ENCODE results near the gene THRAP3.

THRAP3 gene

DNA sequence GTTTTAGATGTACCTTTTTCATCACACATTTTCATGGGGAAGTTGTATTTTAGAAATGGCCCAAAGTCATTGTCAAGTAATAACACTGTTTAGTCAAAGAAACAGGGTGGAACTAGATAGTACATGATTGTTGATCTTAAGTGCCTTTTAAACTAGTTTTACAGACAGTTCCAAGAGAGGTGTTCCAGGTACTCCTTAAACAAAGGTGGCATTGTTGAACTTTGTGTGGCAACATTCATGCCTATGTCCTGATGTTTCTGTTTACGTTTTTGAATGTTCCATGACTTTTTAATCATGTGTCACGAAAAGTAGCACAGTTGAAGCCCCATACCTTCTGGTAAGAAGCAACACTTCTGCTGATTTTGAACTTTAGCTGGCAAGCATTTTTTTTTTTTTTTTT lies 72.8 kb downstream of the THRAP3 start:
- Histone ChIP-seq H3K4me1 (ENCODE audit: control insufficient read depth, insufficient read depth, low read length) (no peaks in the 10 kb centered on the region), H3K27ac (ENCODE audit: insufficient read depth, low read depth, low read length, poor library complexity, severe bottlenecking) (no peak overlapping the region), H3K9me3 (ENCODE audit: control insufficient read depth, low read length) (no peaks in the 10 kb centered on the region), H3K27me3 (ENCODE audit: control insufficient read depth, insufficient read depth, low read length, poor library complexity, severe bottlenecking) (no peaks in the 10 kb centered on the region), H3K36me3 (ENCODE audit: control insufficient read depth, insufficient read depth, low read length) (peaks cover 26% of the 10 kb centered on the region), H3K4me3 (ENCODE audit: insufficient read depth, low read depth, low read length) (no peak overlapping the region)
- 93 to 98% methylated on average over 2 of the region's 2 CpGs for WGBS, 2 experiments

DNA sequence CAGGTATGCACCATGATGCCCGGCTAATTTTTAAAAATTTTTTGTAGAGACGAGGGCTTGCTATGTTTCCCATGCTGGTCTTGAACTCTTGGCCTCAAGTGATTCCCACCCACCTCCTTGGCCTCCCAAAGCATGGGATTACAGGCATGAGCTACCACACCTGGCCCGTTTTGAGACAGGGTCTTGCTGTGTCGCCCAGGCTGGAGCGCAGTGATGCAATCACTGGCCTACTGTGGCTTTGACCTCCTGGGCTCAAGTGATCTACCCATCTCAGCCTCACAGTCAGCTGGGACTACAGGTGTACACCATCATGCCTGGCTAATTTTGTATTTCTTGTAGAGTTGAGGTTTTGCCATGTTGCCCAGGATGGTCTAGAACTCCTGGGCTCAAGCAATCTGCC lies 74.4 kb downstream of the THRAP3 start:
- Histone ChIP-seq H3K36me3 (ENCODE audit: control insufficient read depth, insufficient read depth, low read length) (peaks cover 34% of the 10 kb centered on the region), H3K27ac (ENCODE audit: insufficient read depth, low read depth, low read length, poor library complexity, severe bottlenecking) (no peak overlapping the region), H3K4me1 (ENCODE audit: control insufficient read depth, insufficient read depth, low read length) (no peaks in the 10 kb centered on the region), H3K9me3 (ENCODE audit: control insufficient read depth, low read length) (no peaks in the 10 kb centered on the region), H3K4me3 (ENCODE audit: insufficient read depth, low read depth, low read length) (no peak overlapping the region), H3K27me3 (ENCODE audit: control insufficient read depth, insufficient read depth, low read length, poor library complexity, severe bottlenecking) (no peaks in the 10 kb centered on the region)
- 93 to 96% methylated on average over 5 of the region's 5 CpGs for WGBS, 2 experiments

DNA sequence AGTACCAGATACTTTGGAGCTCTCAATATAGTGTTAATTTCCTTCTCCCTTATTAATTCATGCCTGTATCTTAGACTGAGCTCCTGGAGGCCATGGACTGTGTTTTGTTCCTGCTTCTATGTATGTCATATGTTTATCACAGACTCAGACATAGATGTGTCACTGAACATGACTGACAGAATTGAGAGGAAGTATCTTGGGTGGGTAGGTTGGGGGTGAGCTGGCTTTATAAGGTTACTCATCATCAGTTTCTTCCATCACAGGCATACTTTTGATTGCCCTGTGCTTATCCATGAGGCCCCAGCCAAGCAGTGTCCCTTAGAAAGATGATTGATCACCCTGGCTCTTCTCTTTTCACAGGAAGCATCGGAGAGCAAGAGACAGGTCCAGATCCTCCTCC lies 76.3 kb downstream of the THRAP3 start:
- Histone ChIP-seq H3K4me3 (ENCODE audit: insufficient read depth, low read depth, low read length) (no peak overlapping the region), H3K4me1 (ENCODE audit: control insufficient read depth, insufficient read depth, low read length) (no peaks in the 10 kb centered on the region), H3K36me3 (ENCODE audit: control insufficient read depth, insufficient read depth, low read length) (peaks cover 35% of the 10 kb centered on the region), H3K27me3 (ENCODE audit: control insufficient read depth, insufficient read depth, low read length, poor library complexity, severe bottlenecking) (no peaks in the 10 kb centered on the region), H3K9me3 (ENCODE audit: control insufficient read depth, low read length) (no peaks in the 10 kb centered on the region), H3K27ac (ENCODE audit: insufficient read depth, low read depth, low read length, poor library complexity, severe bottlenecking) (no peak overlapping the region)
- WGBS, 2 experiments = 82 to 92% methylated on average over 1 of the region's 1 CpG

DNA sequence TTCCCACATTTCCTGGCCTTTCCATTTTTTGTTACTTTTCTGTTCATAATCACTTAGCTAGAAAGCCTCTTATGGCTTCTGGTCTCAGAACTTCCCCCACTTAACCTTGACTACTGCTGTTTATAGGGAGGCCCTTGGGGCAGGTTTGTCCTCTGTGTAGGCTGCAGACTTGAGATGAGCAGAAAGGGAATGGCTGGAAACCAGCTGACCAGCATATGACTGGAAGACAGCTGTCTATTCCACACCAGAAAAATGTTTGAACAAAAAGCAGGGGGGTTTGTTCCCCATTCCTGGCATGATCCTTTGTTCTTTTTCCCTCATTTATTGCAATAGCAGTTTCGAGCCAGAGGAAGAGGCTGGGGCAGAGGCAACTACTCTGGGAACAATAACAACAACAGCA lies 77.0 kb downstream of the THRAP3 start:
- no peak overlapping the region for H3K27ac ChIP-seq (ENCODE audit: insufficient read depth, low read depth, low read length, poor library complexity, severe bottlenecking)
- no peak overlapping the region for H3K4me3 ChIP-seq (ENCODE audit: insufficient read depth, low read depth, low read length)
- WGBS, 2 experiments = 95 to 100% methylated on average over 1 of the region's 1 CpG
- no peaks in the 10 kb centered on the region for H3K27me3 ChIP-seq (ENCODE audit: control insufficient read depth, insufficient read depth, low read length, poor library complexity, severe bottlenecking)
- no peaks in the 10 kb centered on the region for H3K4me1 ChIP-seq (ENCODE audit: control insufficient read depth, insufficient read depth, low read length)
- peaks cover 35% of the 10 kb centered on the region for H3K36me3 ChIP-seq (ENCODE audit: control insufficient read depth, insufficient read depth, low read length)
- H3K9me3 ChIP-seq (ENCODE audit: control insufficient read depth, low read length) = no peaks in the 10 kb centered on the region

DNA sequence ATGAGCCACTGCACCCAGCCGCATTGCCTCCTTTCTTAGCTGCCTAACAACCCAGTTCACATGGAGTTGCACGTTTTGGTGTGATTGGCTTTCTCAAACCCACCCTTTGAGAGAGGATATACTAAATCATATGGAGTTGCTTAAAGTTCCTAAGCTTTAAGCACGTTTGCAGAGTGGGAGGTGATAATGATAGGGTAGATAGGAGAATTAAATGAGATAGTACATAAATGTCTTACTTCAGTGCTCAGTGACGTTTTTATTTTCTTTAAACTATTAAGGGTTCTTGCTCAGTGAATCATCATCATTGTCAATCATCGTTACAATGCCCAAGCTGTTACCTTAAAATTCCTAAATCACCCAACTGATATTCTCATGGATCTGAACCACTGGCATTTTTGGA lies 79.0 kb downstream of the THRAP3 start:
- Histone ChIP-seq H3K9me3 (ENCODE audit: control insufficient read depth, low read length) (no peaks in the 10 kb centered on the region), H3K36me3 (ENCODE audit: control insufficient read depth, insufficient read depth, low read length) (peaks cover 35% of the 10 kb centered on the region), H3K4me1 (ENCODE audit: control insufficient read depth, insufficient read depth, low read length) (no peaks in the 10 kb centered on the region), H3K27me3 (ENCODE audit: control insufficient read depth, insufficient read depth, low read length, poor library complexity, severe bottlenecking) (no peaks in the 10 kb centered on the region), H3K27ac (ENCODE audit: insufficient read depth, low read depth, low read length, poor library complexity, severe bottlenecking) (no peak overlapping the region), H3K4me3 (ENCODE audit: insufficient read depth, low read depth, low read length) (no peak overlapping the region)
- 90 to 95% methylated on average over 5 of the region's 5 CpGs for WGBS, 2 experiments

DNA sequence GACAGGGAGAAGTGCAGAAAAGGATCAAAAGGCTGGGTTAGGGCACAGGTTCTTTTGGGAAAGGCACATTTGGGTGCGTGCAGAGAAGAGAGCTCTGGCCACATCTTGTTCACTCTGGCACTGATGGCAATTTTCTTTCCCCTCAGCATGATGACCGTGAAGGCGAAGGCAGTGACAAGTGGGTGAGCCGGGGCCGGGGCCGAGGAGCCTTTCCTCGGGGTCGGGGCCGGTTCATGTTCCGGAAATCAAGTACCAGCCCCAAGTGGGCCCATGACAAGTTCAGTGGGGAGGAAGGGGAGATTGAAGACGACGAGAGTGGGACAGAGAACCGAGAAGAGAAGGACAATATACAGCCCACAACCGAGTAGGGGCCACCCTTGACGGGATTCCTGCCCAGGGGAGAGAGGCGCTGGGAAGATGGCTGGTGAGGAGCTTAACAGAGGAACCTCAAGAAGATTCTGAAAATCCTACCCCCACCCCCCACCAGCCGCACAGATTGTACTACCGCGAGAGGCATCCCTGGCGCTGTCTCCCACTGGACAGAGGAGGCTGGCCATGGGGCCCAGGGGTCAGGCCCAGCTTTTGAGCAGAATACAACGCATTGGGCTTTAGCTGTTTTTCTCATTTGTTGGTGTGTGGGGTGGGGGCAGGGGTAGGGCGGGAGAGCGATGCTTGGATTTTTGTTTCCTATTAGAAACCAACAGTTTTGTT lies 79.6 kb downstream of the THRAP3 start:
- Histone ChIP-seq H3K4me3 (ENCODE audit: insufficient read depth, low read depth, low read length) (no peak overlapping the region), H3K9me3 (ENCODE audit: control insufficient read depth, low read length) (no peaks in the 10 kb centered on the region), H3K36me3 (ENCODE audit: control insufficient read depth, insufficient read depth, low read length) (peaks cover 32% of the 10 kb centered on the region), H3K27ac (ENCODE audit: insufficient read depth, low read depth, low read length, poor library complexity, severe bottlenecking) (no peak overlapping the region), H3K4me1 (ENCODE audit: control insufficient read depth, insufficient read depth, low read length) (no peaks in the 10 kb centered on the region), H3K27me3 (ENCODE audit: control insufficient read depth, insufficient read depth, low read length, poor library complexity, severe bottlenecking) (no peaks in the 10 kb centered on the region)
- WGBS, 2 experiments = 95 to 96% methylated on average over 21 to 23 of the region's 23 CpGs

DNA sequence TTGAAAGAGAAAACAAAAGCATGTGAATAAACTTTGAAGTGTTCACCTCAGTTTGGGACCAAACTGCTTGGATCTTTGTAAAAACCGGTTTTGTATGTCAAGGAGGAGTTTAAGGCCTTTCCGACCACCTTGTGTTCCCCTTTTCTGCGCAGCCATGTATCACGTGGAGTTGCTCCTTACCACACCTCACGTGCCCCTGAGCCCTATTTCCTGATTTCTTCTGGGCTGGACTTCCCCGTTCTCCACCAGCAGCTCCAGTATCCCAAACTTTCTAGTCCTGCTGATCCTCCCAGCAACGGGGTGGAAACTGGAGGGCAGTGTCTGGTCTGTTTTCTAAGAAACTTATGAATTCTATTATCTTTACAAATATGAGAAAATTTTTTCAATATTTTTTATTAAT lies 80.3 kb downstream of the THRAP3 start:
- no peak overlapping the region for H3K4me3 ChIP-seq (ENCODE audit: insufficient read depth, low read depth, low read length)
- no peaks in the 10 kb centered on the region for H3K27me3 ChIP-seq (ENCODE audit: control insufficient read depth, insufficient read depth, low read length, poor library complexity, severe bottlenecking)
- H3K27ac ChIP-seq (ENCODE audit: insufficient read depth, low read depth, low read length, poor library complexity, severe bottlenecking) = no peak overlapping the region
- WGBS, 2 experiments = 93 to 95% methylated on average over 6 of the region's 7 CpGs
- no peaks in the 10 kb centered on the region for H3K4me1 ChIP-seq (ENCODE audit: control insufficient read depth, insufficient read depth, low read length)
- peaks cover 30% of the 10 kb centered on the region for H3K36me3 ChIP-seq (ENCODE audit: control insufficient read depth, insufficient read depth, low read length)
- no peaks in the 10 kb centered on the region for H3K9me3 ChIP-seq (ENCODE audit: control insufficient read depth, low read length)

DNA sequence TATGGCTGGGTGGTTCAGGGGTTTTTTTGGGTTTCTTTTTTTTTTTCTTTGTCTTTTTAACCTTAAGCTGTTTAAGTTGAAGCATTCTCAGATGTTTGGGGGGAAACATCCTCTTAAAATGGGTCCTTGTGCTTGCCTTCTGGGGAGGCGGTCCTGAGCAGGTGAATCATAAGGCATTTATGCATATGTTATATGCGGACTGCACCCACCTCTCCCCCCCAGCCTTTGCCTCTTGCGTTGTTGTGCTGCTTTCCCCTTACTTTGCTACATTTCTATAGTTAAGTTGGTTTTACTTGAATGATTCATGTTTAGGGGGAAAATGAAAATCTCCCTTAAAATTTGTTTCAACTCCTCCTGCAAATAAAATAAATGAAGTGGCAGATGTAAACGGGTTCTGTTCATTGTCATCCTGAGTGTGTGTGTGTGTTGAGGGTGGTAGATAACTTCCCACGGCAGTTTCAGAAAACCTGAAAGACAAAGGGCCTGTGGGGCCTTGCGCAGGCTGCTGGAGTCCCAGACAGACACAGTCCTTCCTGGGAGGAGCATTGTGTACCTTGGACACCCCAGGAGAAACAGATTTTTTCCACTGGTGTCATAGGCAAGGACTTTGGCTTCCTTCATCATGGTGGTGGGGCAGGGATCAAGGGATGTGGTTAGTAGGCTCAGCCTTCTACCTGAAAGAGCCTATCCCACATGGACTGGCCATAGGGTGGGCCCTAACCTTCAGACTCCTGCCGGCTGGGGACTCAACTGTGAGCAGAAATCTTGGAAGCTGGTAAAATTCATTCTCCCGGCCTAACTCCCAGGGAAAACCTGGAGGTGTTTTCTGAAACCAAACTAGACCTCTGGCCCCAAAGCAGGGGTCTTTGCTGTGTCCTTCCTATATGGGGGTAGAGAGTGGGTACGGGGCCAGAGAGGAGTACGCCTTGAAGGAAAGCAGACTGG lies 81.0 kb downstream of the THRAP3 start:
- WGBS, 2 experiments = 86 to 93% methylated on average over 8 to 9 of the region's 10 CpGs
- Histone ChIP-seq H3K9me3 (ENCODE audit: control insufficient read depth, low read length) (no peaks in the 10 kb centered on the region), H3K27ac (ENCODE audit: insufficient read depth, low read depth, low read length, poor library complexity, severe bottlenecking) (no peak overlapping the region), H3K27me3 (ENCODE audit: control insufficient read depth, insufficient read depth, low read length, poor library complexity, severe bottlenecking) (no peaks in the 10 kb centered on the region), H3K36me3 (ENCODE audit: control insufficient read depth, insufficient read depth, low read length) (peaks cover 26% of the 10 kb centered on the region), H3K4me3 (ENCODE audit: insufficient read depth, low read depth, low read length) (no peak overlapping the region), H3K4me1 (ENCODE audit: control insufficient read depth, insufficient read depth, low read length) (no peaks in the 10 kb centered on the region)

DNA sequence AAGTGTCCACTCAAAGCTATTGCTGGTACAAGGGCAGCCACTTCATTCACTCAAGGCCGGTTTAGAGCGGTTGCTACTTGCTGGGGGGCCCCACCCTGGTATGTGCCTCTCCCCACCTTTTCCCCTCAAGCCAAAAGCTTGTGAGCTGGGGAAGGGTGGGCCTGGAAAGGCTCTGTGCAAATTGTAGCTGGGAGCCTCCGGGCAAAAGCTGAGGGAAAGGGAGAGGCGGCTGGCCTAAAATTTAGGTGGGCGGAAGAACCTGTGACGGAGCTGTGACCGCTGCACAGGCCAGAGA lies 81.6 kb downstream of the THRAP3 start:
- peaks cover 23% of the 10 kb centered on the region for H3K36me3 ChIP-seq (ENCODE audit: control insufficient read depth, insufficient read depth, low read length)
- H3K9me3 ChIP-seq (ENCODE audit: control insufficient read depth, low read length) = no peaks in the 10 kb centered on the region
- H3K4me3 ChIP-seq (ENCODE audit: insufficient read depth, low read depth, low read length) = peak overlapping the region; percentile 68
- H3K27ac ChIP-seq (ENCODE audit: insufficient read depth, low read depth, low read length, poor library complexity, severe bottlenecking) = no peak overlapping the region
- no peaks in the 10 kb centered on the region for H3K27me3 ChIP-seq (ENCODE audit: control insufficient read depth, insufficient read depth, low read length, poor library complexity, severe bottlenecking)
- H3K4me1 ChIP-seq (ENCODE audit: control insufficient read depth, insufficient read depth, low read length) = no peaks in the 10 kb centered on the region
- WGBS, 2 experiments = 27 to 36% methylated on average over 7 of the region's 7 CpGs

DNA sequence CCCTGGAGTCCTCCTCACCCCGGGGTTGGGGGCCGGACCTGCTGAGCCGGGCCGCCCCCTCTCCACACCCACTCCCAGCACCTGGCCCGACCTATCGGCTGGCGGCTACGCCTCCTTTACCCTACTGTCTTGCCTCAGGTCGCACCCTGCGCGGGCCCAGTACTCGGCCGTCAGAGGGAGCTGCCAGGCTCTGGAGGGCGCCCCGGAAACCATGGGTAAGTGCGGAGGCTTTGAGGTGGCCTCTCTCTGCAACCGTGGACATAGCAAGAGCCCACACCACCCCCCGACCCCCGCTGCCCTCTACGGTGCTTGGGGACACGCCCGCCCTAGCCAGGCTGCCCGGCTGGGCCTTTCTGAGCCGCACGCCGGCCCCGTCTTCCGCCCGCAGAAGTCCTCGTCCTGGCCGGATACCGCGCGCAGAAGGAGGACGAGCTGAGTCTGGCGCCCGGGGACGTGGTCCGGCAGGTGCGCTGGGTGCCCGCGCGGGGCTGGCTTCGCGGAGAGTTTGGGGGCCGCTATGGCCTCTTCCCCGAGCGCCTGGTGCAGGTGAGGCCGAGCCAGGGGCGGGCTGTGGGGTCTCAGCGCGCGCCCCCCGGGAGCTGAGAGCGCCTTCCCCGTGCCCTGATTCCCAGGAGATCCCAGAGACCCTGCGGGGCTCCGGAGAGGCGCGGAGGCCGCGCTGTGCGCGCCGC lies 82.1 kb downstream of the THRAP3 start, which contains the start of gene SH3D21:
Gene SH3D21 (plus strand): TSS at position 159 of the 692 bp plus-strand sequence. CDS start 53 bp downstream, at position 212.
- Histone ChIP-seq H3K27me3 (ENCODE audit: control insufficient read depth, insufficient read depth, low read length, poor library complexity, severe bottlenecking) (no peaks in the 10 kb centered on the region), H3K4me1 (ENCODE audit: control insufficient read depth, insufficient read depth, low read length) (no peaks in the 10 kb centered on the region), H3K27ac (ENCODE audit: insufficient read depth, low read depth, low read length, poor library complexity, severe bottlenecking) (peak within 1 kb of the TSS; percentile 54), H3K36me3 (ENCODE audit: control insufficient read depth, insufficient read depth, low read length) (peaks cover 18% of the 10 kb centered on the region), H3K9me3 (ENCODE audit: control insufficient read depth, low read length) (no peaks in the 10 kb centered on the region), H3K4me3 (ENCODE audit: insufficient read depth, low read depth, low read length) (peak within 1 kb of the TSS; percentile 68)
- 1% methylated on average over 65 of the region's 65 CpGs for WGBS, 2 experiments

Data from ectodermal cell (in vitro differentiated cells).